Measurements from ENCODE around the gene MAP2K5.
A peak's percentile ranks its signal among the peaks of the same experiment; 100 is the strongest.

The MAP2K5 gene

DNA sequence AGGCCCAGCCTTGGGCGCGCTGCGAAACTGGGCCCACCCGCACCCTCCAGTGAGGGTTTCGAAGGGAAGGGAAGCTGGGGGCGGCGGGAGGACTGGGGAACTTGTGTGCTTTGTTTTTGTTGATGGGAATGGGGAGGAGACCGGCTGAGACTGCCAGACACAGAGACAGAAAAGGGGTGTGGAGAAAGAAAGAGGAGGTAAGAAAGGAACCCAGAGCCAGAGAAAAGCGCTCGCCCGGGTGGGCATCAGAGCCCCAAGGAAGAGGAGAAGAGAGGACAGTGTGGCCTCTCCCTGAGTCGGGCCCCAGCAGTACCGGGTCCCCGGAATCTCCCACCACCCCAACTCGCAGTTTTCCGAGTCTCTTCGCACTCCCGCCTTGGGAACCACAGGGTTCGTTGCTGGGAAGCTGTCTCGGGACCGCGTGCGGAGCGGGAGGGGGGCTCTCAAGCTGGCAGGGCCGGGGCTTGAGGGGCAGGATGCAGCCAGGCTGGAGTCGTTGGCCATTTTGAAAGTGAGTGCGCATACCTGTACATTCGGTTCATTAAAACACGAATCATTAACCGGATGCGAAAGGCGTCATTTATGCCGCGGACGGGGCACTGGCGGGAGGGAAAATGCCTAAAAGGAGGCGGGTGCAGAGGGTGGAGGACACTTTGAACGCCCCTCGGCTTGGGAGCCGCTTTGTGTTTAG, 285.9 kb downstream of the MAP2K5 start:
- peaks cover 5% of the 10 kb centered on the region for H3K27me3 ChIP-seq (replicated peaks; ENCODE audit: control insufficient read depth, insufficient read depth, low read length)
- H3K4me3 ChIP-seq (replicated peaks; ENCODE audit: low read depth, low read length) = no peak overlapping the region
- H3K36me3 ChIP-seq (ENCODE audit: control insufficient read depth, insufficient read depth, low read length) = no peaks in the 10 kb centered on the region
- TF ChIP-seq, protein P1, sequence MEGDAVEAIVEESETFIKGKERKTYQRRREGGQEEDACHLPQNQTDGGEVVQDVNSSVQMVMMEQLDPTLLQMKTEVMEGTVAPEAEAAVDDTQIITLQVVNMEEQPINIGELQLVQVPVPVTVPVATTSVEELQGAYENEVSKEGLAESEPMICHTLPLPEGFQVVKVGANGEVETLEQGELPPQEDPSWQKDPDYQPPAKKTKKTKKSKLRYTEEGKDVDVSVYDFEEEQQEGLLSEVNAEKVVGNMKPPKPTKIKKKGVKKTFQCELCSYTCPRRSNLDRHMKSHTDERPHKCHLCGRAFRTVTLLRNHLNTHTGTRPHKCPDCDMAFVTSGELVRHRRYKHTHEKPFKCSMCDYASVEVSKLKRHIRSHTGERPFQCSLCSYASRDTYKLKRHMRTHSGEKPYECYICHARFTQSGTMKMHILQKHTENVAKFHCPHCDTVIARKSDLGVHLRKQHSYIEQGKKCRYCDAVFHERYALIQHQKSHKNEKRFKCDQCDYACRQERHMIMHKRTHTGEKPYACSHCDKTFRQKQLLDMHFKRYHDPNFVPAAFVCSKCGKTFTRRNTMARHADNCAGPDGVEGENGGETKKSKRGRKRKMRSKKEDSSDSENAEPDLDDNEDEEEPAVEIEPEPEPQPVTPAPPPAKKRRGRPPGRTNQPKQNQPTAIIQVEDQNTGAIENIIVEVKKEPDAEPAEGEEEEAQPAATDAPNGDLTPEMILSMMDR (IDR thresholded peaks at IDR 0.05; ENCODE audit: insufficient read depth, low read length, poor library complexity, severe bottlenecking) = no peak
- DNase-seq (ENCODE audit: extremely low read depth, insufficient read length) = no peak

- TF ChIP-seq, protein P1 (IDR thresholded peaks at IDR 0.05; ENCODE audit: insufficient read depth, low read length, poor library complexity, severe bottlenecking) = no peak
- H3K36me3 ChIP-seq (ENCODE audit: control insufficient read depth, insufficient read depth, low read length) = no peaks in the 10 kb centered on the region
- no peak for DNase-seq (ENCODE audit: extremely low read depth, insufficient read length)
- no peak overlapping the region for H3K4me3 ChIP-seq (replicated peaks; ENCODE audit: low read depth, low read length)
- H3K27me3 ChIP-seq (replicated peaks; ENCODE audit: control insufficient read depth, insufficient read depth, low read length) = peaks cover 7% of the 10 kb centered on the region
These were observed 286.6 kb downstream of the MAP2K5 start for GRCh38 chr15:67828969-67829646.

DNA sequence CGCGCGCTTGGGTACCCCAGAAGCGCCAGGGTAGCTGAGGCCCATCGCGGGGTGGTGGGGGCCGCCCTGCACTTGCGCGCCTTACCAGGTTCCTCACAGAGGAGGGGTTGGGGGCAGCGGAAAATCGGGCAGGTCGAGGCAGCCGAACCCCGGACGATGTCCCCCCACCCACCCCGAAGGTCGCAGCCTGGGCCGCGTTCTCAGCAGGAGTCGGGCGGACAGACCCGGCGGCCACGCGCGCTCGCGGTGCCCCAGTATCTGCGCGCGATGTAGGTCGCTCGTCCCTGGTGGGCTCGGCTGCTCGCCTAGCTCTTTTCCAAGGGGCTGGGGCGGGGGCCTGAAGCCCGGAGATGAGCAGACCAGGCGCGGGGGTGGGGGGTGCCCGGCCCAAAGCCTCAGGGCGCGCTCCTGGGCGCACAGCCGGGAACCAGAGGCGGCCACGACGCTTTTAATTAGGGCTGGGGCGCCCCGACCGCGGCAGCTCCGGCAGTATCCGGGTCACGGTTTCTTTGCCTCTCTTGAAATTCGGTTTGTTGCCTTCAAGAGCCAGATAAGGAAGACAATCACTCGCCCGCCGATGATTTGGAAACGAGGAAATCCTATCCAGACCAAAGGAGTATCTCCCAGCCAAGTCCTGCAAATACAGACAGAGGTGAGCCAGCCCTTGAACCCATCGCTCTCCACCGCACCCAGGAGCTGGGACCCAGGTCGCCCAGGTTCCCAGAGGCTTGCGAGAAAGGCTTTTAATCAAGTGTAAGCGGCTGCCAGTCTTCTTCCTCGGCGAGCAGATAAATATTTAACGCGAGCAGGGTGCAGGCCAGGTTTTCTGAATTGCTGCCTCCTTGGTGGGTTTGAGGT, 287.4 kb downstream of the MAP2K5 start:
- H3K27me3 ChIP-seq (replicated peaks; ENCODE audit: control insufficient read depth, insufficient read depth, low read length) = peaks cover 6% of the 10 kb centered on the region
- no peak for DNase-seq (ENCODE audit: extremely low read depth, insufficient read length)
- no peak overlapping the region for H3K4me3 ChIP-seq (replicated peaks; ENCODE audit: low read depth, low read length)
- no peaks in the 10 kb centered on the region for H3K36me3 ChIP-seq (ENCODE audit: control insufficient read depth, insufficient read depth, low read length)
- TF ChIP-seq, protein P1 (IDR thresholded peaks at IDR 0.05; ENCODE audit: insufficient read depth, low read length, poor library complexity, severe bottlenecking) = no peak

GRCh38 chr15:67831363-67831762, 288.9 kb downstream of the MAP2K5 start:
- no peak overlapping the region for H3K4me3 ChIP-seq (replicated peaks; ENCODE audit: low read depth, low read length)
- no peak for DNase-seq (ENCODE audit: extremely low read depth, insufficient read length)
- H3K27me3 ChIP-seq (replicated peaks; ENCODE audit: control insufficient read depth, insufficient read depth, low read length) = peaks cover 6% of the 10 kb centered on the region
- TF ChIP-seq, protein P1 (IDR thresholded peaks at IDR 0.05; ENCODE audit: insufficient read depth, low read length, poor library complexity, severe bottlenecking) = no peak
- no peaks in the 10 kb centered on the region for H3K36me3 ChIP-seq (ENCODE audit: control insufficient read depth, insufficient read depth, low read length)

- H3K36me3 ChIP-seq (ENCODE audit: control insufficient read depth, insufficient read depth, low read length) = no peaks in the 10 kb centered on the region
- DNase-seq (ENCODE audit: extremely low read depth, insufficient read length) = no peak
- H3K27me3 ChIP-seq (replicated peaks; ENCODE audit: control insufficient read depth, insufficient read depth, low read length) = peaks cover 6% of the 10 kb centered on the region
- H3K4me3 ChIP-seq (replicated peaks; ENCODE audit: low read depth, low read length) = no peak overlapping the region
- TF ChIP-seq, protein P1 (IDR thresholded peaks at IDR 0.05; ENCODE audit: insufficient read depth, low read length, poor library complexity, severe bottlenecking) = peak; percentile 45
These were observed 289.6 kb downstream of the MAP2K5 start for GRCh38 chr15:67832031-67832551.
